HepG2 (cell line): ENCODE measurements around the gene CLBA1.

Experiments used
- CEBPG ChIP-seq: IDR thresholded peaks from 2 replicates; pipeline ENCODE4 v1.6.1; 2016
- CTCF ChIP-seq: sonication (generic); formaldehyde crosslinking; IDR thresholded peaks from 2 replicates; pipeline ENCODE4 v1.5.0; 2020; ENCODE audit warnings: mild to moderate bottlenecking, missing genetic modification reagents, moderate library complexity
- E2F5 ChIP-seq: sonication (generic); formaldehyde crosslinking; conservative IDR thresholded peaks from 2 replicates; pipeline ENCODE4 v1.4.0; 2020; ENCODE audit warnings: missing genetic modification reagents
- EED ChIP-seq: sonication (generic); formaldehyde crosslinking; IDR thresholded peaks from 2 replicates; pipeline ENCODE4 v1.5.0; 2020; ENCODE audit warnings: mild to moderate bottlenecking, missing genetic modification reagents
- GABPA ChIP-seq, 2 experiments: IDR thresholded peaks; 2 replicates each; pipeline ENCODE4 v1.6.1; 2011 to 2016; ENCODE audit warnings: low read depth in 2 of 2, low read length in 1 of 2, missing biosample characterization in 1 of 2, missing genetic modification characterization in 1 of 2
- GABPB1 ChIP-seq: IDR thresholded peaks from 2 replicates; pipeline ENCODE4 v1.6.1; 2016; ENCODE audit warnings: mild to moderate bottlenecking, missing genetic modification reagents, moderate library complexity, missing compliant biosample characterization
- KLF9 ChIP-seq: IDR thresholded peaks from 2 replicates; pipeline ENCODE4 v1.6.1; 2016; ENCODE audit warnings: low read depth
- NFRKB ChIP-seq: fragments of 450-650 bp; IDR thresholded peaks from 2 replicates; pipeline ENCODE4 v1.6.1; 2017
- TFE3 ChIP-seq: IDR thresholded peaks from 2 replicates; pipeline ENCODE4 v1.6.1; 2016
- ZNF550 ChIP-seq: sonication (generic); formaldehyde crosslinking; IDR thresholded peaks from 2 replicates; pipeline ENCODE4 v1.4.0; 2020; ENCODE audit warnings: mild to moderate bottlenecking, missing genetic modification reagents, borderline replicate concordance

- TF ChIP-seq NFRKB (no peak), GABPA (IDR thresholded peaks at IDR 0.05; ENCODE audit: low read depth, low read length) (no peak), GABPA (CRISPR knock-in tag; IDR thresholded peaks at IDR 0.05; ENCODE audit: low read depth) (no peak), TFE3 (CRISPR knock-in tag) (no peak), GABPB1 (CRISPR knock-in tag) (no peak), CTCF (no peak), E2F5 (CRISPR knock-in tag) (no peak), EED (CRISPR knock-in tag) (no peak), KLF9 (CRISPR knock-in tag) (no peak), ZNF550 (CRISPR knock-in tag) (no peak), CEBPG (CRISPR knock-in tag) (no peak)
Measured at GRCh38 chr14:105018414-105018813, 32.8 kb downstream of the CLBA1 start.
